GM06990 (cell line): ENCODE data around the gene REXO1.

ENCODE experiments used
- DNase-seq: peaks from one replicate; pipeline ENCODE4 v3.0.0-alpha.2; 2011; ENCODE audit not compliant: insufficient read length; ENCODE audit errors: extremely low read depth
- H3K27me3 ChIP-seq: replicated peaks from 2 replicates; pipeline ENCODE4 v1.6.0; 2011; ENCODE audit warnings: low read length; ENCODE audit not compliant: control insufficient read depth, insufficient read depth
- H3K36me3 ChIP-seq: 2 replicates; pipeline ENCODE4 v1.5.1; 2011; ENCODE audit warnings: low read length; ENCODE audit not compliant: control insufficient read depth, insufficient read depth
- H3K4me3 ChIP-seq: replicated peaks from 2 replicates; pipeline ENCODE4 v1.5.1; 2011; ENCODE audit warnings: low read depth, mild to moderate bottlenecking, control low read depth, low read length
- CTCF ChIP-seq: IDR thresholded peaks from 2 replicates; pipeline ENCODE4 v1.5.1; 2011; ENCODE audit warnings: low read length, control low read depth, mild to moderate bottlenecking, inconsistent platforms; ENCODE audit not compliant: insufficient read depth, poor library complexity, severe bottlenecking

Gene REXO1

GRCh38 chr19:1836458-1837221, 11.6 kb downstream of the REXO1 start:
- DNase-seq: no peak
- no peak for TF ChIP-seq CTCF
- Histone ChIP-seq H3K27me3 (no peaks in the 10 kb centered on the region), H3K36me3 (peaks cover 5% of the 10 kb centered on the region), H3K4me3 (no peak overlapping the region)

GRCh38 chr19:1833540-1833939, 14.7 kb downstream of the REXO1 start:
- DNase-seq: no peak
- Histone ChIP-seq H3K27me3 (no peaks in the 10 kb centered on the region), H3K4me3 (no peak overlapping the region), H3K36me3 (peaks cover 7% of the 10 kb centered on the region)
- TF ChIP-seq CTCF: no peak

GRCh38 chr19:1832046-1832663, 16.1 kb downstream of the REXO1 start:
- Histone ChIP-seq H3K36me3 (peaks cover 5% of the 10 kb centered on the region), H3K4me3 (no peak overlapping the region), H3K27me3 (no peaks in the 10 kb centered on the region)
- DNase-seq: no peak
- TF ChIP-seq CTCF: no peak

- no peak for TF ChIP-seq CTCF
- no peaks in the 10 kb centered on the region for H3K27me3 ChIP-seq
- H3K36me3 ChIP-seq: peaks cover 9% of the 10 kb centered on the region
- DNase-seq: no peak
- H3K4me3 ChIP-seq: no peak overlapping the region
These were observed 17.3 kb downstream of the REXO1 start for GRCh38 chr19:1830978-1831377.

- no peak for DNase-seq
- H3K36me3 ChIP-seq: peaks cover 12% of the 10 kb centered on the region
- TF ChIP-seq CTCF: no peak
- no peaks in the 10 kb centered on the region for H3K27me3 ChIP-seq
- H3K4me3 ChIP-seq: no peak overlapping the region
These were observed 17.7 kb downstream of the REXO1 start for GRCh38 chr19:1830568-1830967.

GRCh38 chr19:1829958-1830357, 18.3 kb downstream of the REXO1 start:
- Histone ChIP-seq H3K36me3 (peaks cover 12% of the 10 kb centered on the region), H3K27me3 (no peaks in the 10 kb centered on the region), H3K4me3 (no peak overlapping the region)
- no peak for DNase-seq
- TF ChIP-seq CTCF: no peak
